ENCODE measurements around the gene MISP.

GRCh38 chr19:763869-764268 lies 13.0 kb downstream of the MISP start:
- TF ChIP-seq CTCF (conservative IDR thresholded peaks at IDR 0.05; ENCODE audit: low read depth in 2 of 2) (no peak), POLR2AphosphoS5 (IDR thresholded peaks at IDR 0.05; ENCODE audit: low read depth) (no peak), CREB1 (CRISPR knock-in tag; IDR thresholded peaks at IDR 0.05; ENCODE audit: low read depth) (no peak), REST (IDR thresholded peaks at IDR 0.05; ENCODE audit: unreplicated experiment) (no peak), EZH2 (IDR thresholded peaks at IDR 0.05; ENCODE audit: low read depth, unreplicated experiment) (no peak), EZH2phosphoT487 (IDR thresholded peaks at IDR 0.05; ENCODE audit: unreplicated experiment) (no peak), ZNF462 (CRISPR knock-in tag; IDR thresholded peaks at IDR 0.05) (no peak), STAT1 (IDR thresholded peaks at IDR 0.05; ENCODE audit: unreplicated experiment) (no peak), ETS1 (IDR thresholded peaks at IDR 0.05) (no peak), ZNF331 (CRISPR knock-in tag; IDR thresholded peaks at IDR 0.05; ENCODE audit: low read depth) (no peak), ZNF114 (CRISPR knock-in tag; IDR thresholded peaks at IDR 0.05) (no peak), JUNB (IDR thresholded peaks at IDR 0.05; ENCODE audit: unreplicated experiment) (no peak)
